Liver (tissue), 9 donors: ENCODE data around the gene GREM2. TPM values are rescaled to one million over a fixed set of nuclear protein-coding genes. Genes with fewer than 3 reads are reported as not detected.

Experiments
- DNase-seq: peaks from one replicate; pipeline ENCODE4 v3.0.0-alpha.2; 2017; ENCODE audit warnings: low spot score
- H3K27ac ChIP-seq, 2 donors: one replicate each; pipeline ENCODE4 v1.7.0; 2013; ENCODE audit warnings: inconsistent platforms in 2 of 2, low read length in 2 of 2, control low read depth in 1 of 2, low read depth in 1 of 2, mild to moderate bottlenecking in 1 of 2
- H3K27me3 ChIP-seq, 4 donors: one replicate each; pipeline versions ENCODE4 v1.6.1 to v1.7.0; 2013; ENCODE audit warnings: low read length in 3 of 4, inconsistent platforms in 1 of 4, mild to moderate bottlenecking in 1 of 4, moderate library complexity in 1 of 4; ENCODE audit not compliant: control insufficient read depth in 4 of 4, insufficient read depth in 4 of 4
- H3K36me3 ChIP-seq, 4 donors: one replicate each; pipeline versions ENCODE4 v1.6.1 to v1.7.0; 2013; ENCODE audit warnings: low read length in 3 of 4, mild to moderate bottlenecking in 3 of 4, low read depth in 1 of 4, moderate library complexity in 1 of 4; ENCODE audit not compliant: control insufficient read depth in 4 of 4, insufficient read depth in 3 of 4
- H3K4me1 ChIP-seq, 4 donors: one replicate each; pipeline versions ENCODE4 v1.6.1 to v1.7.0; 2013; ENCODE audit warnings: low read length in 3 of 4, mild to moderate bottlenecking in 3 of 4, moderate library complexity in 1 of 4; ENCODE audit not compliant: control insufficient read depth in 4 of 4, insufficient read depth in 4 of 4
- H3K4me3 ChIP-seq, 3 donors: one replicate each; pipeline versions ENCODE4 v1.6.1 to v1.7.0; 2013; ENCODE audit warnings: low read length in 3 of 3, control low read depth in 1 of 3, low read depth in 1 of 3, mild to moderate bottlenecking in 1 of 3
- H3K9ac ChIP-seq, 2 donors: one replicate each; pipeline ENCODE4 v1.7.0; 2013; ENCODE audit warnings: low read length in 2 of 2, mild to moderate bottlenecking in 2 of 2, moderate library complexity in 2 of 2, control low read depth in 1 of 2, low read depth in 1 of 2
- H3K9me3 ChIP-seq, 4 donors: one replicate each; pipeline versions ENCODE4 v1.6.1 to v1.7.0; 2013; ENCODE audit warnings: low read length in 3 of 4; ENCODE audit not compliant: control insufficient read depth in 4 of 4
- ATF3 ChIP-seq: IDR thresholded peaks from 2 replicates; pipeline ENCODE4 v1.6.1; 2016; ENCODE audit warnings: antibody characterized with exemption
- CTCF ChIP-seq: fragments of 150-350 bp; IDR thresholded peaks from 2 replicates; pipeline ENCODE4 v1.5.1; 2017; ENCODE audit warnings: improper control_type of control experiment, low read depth, low read length; ENCODE audit not compliant: missing input control
- EGR1 ChIP-seq, 2 donors: IDR thresholded peaks; 2 replicates each; pipeline ENCODE4 v1.6.1; 2016 to 2018; ENCODE audit warnings: antibody characterized with exemption in 2 of 2, low read depth in 2 of 2
- FOXA1 ChIP-seq: IDR thresholded peaks from 2 replicates; pipeline ENCODE4 v1.6.1; 2016; ENCODE audit warnings: antibody characterized with exemption
- FOXA2 ChIP-seq: IDR thresholded peaks from 2 replicates; pipeline ENCODE4 v1.6.1; 2016; ENCODE audit warnings: antibody characterized with exemption
- GABPA ChIP-seq, 2 donors: IDR thresholded peaks in 1 of 2; conservative IDR thresholded peaks in 1 of 2; 2 replicates each; pipeline ENCODE4 v1.6.1; 2016; ENCODE audit warnings: antibody characterized with exemption in 2 of 2, mild to moderate bottlenecking in 1 of 2, moderate library complexity in 1 of 2
- HNF4A ChIP-seq, 2 donors: conservative IDR thresholded peaks; 2 replicates each; pipeline ENCODE4 v1.6.1; 2016; ENCODE audit warnings: antibody characterized with exemption in 2 of 2, mild to moderate bottlenecking in 2 of 2
- HNF4G ChIP-seq: IDR thresholded peaks from 2 replicates; pipeline ENCODE4 v1.6.1; 2016; ENCODE audit warnings: antibody characterized with exemption
- JUND ChIP-seq, 2 donors: IDR thresholded peaks; 2 replicates each; pipeline ENCODE4 v1.6.1; 2016; ENCODE audit warnings: antibody characterized with exemption in 2 of 2
- MAX ChIP-seq: IDR thresholded peaks from 2 replicates; pipeline ENCODE4 v1.6.1; 2016; ENCODE audit warnings: antibody characterized with exemption
- NR2F2 ChIP-seq: IDR thresholded peaks from 2 replicates; pipeline ENCODE4 v1.6.1; 2016; ENCODE audit warnings: antibody characterized with exemption
- RAD21 ChIP-seq, 2 donors: IDR thresholded peaks; 2 replicates each; pipeline ENCODE4 v1.6.1; 2016; ENCODE audit warnings: antibody characterized with exemption in 2 of 2, mild to moderate bottlenecking in 2 of 2
- REST ChIP-seq: IDR thresholded peaks from 2 replicates; pipeline ENCODE4 v1.6.1; 2016; ENCODE audit warnings: antibody characterized with exemption, mild to moderate bottlenecking
- RXRA ChIP-seq, 2 donors: IDR thresholded peaks; 2 replicates each; pipeline ENCODE4 v1.6.1; 2017 to 2018; ENCODE audit warnings: antibody characterized with exemption in 2 of 2, mild to moderate bottlenecking in 1 of 2
- SP1 ChIP-seq: IDR thresholded peaks from 2 replicates; pipeline ENCODE4 v1.6.1; 2018; ENCODE audit warnings: antibody characterized with exemption, mild to moderate bottlenecking
- TAF1 ChIP-seq: conservative IDR thresholded peaks from 2 replicates; pipeline ENCODE4 v1.6.1; 2016; ENCODE audit warnings: antibody characterized with exemption, mild to moderate bottlenecking
- YY1 ChIP-seq: IDR thresholded peaks from 2 replicates; pipeline ENCODE4 v1.6.1; 2016; ENCODE audit warnings: antibody characterized with exemption, mild to moderate bottlenecking
- ZBTB33 ChIP-seq: IDR thresholded peaks from 2 replicates; pipeline ENCODE4 v1.6.1; 2016; ENCODE audit warnings: antibody characterized with exemption
- WGBS: extraction: QIAGEN DNeasy Blood & Tissue Kit; methylation state at CpG from one replicate; pipeline ENCODE4 v1.1.7; 2013; 5-methylcytosine and 5-hydroxymethylcytosine counted together
- polyA plus RNA-seq, 2 donors: library from polyadenylated mRNA; stranded (reverse) in 1 of 2; unstranded in 1 of 2; fragments of 200-250 nt in 1 of 2; fragments of >200 nt in 1 of 2; fragmentation: Nextera tagmentation in 1 of 2; extraction: Ambion mirVana in 1 of 2; gene quantifications; one replicate each; pipeline versions ENCODE4 v1.2.1 to v1.2.3, GENCODE V29; 2013 to 2015
- total RNA-seq, 2 donors: library from RNA; depleted of rRNA; stranded (reverse); fragments of >200 nt; gene quantifications; one replicate each; pipeline ENCODE4 v1.2.3, GENCODE V29; 2014
- donor health status: healthy.
- donor health status: healthy.
- donor health status: healthy.
- donor health status: healthy.
- donor health status: healthy.

GREM2 gene
- total and polyA plus RNA-seq, 4 donors, result 0.19 to 19.5 (median 4.3) TPM

- H3K4me3 ChIP-seq, result peak overlapping the region; percentile 4 to 52 (median 25)
- TF ChIP-seq ATF3 (peak; percentile 40), YY1 (peak; percentile 18), NR2F2 (no peak), TAF1 (peak; percentile 5), MAX (no peak), ZBTB33 (peak; percentile 59), HNF4A (conservative IDR thresholded peaks at IDR 0.05) (peak; percentile 78 to 81), REST (no peak), GABPA (IDR thresholded peaks at IDR 0.05 in 1 of 2, conservative IDR thresholded peaks at IDR 0.05 in 1 of 2) (no peak), JUND (IDR thresholded peaks at IDR 0.05) (peak in 1 of 2 donors; percentile 73), CTCF (no peak), EGR1 (IDR thresholded peaks at IDR 0.05; ENCODE audit: low read depth in 2 of 2) (no peak), SP1 (peak; percentile 62), RXRA (IDR thresholded peaks at IDR 0.05) (peak; percentile 60 to 70), FOXA1 (peak; percentile 16), HNF4G (peak; percentile 45), FOXA2 (no peak), RAD21 (IDR thresholded peaks at IDR 0.05) (no peak)
- DNase-seq, result no peak
- peak overlapping the region; percentile 95 to 100 for H3K27ac ChIP-seq
- WGBS, result 21% methylated on average over 12 of the region's 12 CpGs
- H3K9ac ChIP-seq, result peak overlapping the region; percentile 34 to 93
- H3K9me3 ChIP-seq, result no peaks in the 10 kb centered on the region
- no peaks in the 10 kb centered on the region for H3K27me3 ChIP-seq
- H3K36me3 ChIP-seq, result no peaks in the 10 kb centered on the region
- peaks cover 6 to 40% (median 31%) of the 10 kb centered on the region in 4 donors for H3K4me1 ChIP-seq
Observed at GRCh38 chr1:240597153-240597745, 14.7 kb downstream of the GREM2 start.
